ENCODE measurements around the gene ESRP2. TPM values are rescaled to one million over a fixed set of nuclear protein-coding genes. Genes with fewer than 3 reads are reported as not detected.
A peak's percentile ranks its signal among the peaks of the same experiment; 100 is the strongest.

ESRP2 gene
- total and polyA plus RNA-seq, 2 donors = 7.1 to 8.4 TPM

DNA sequence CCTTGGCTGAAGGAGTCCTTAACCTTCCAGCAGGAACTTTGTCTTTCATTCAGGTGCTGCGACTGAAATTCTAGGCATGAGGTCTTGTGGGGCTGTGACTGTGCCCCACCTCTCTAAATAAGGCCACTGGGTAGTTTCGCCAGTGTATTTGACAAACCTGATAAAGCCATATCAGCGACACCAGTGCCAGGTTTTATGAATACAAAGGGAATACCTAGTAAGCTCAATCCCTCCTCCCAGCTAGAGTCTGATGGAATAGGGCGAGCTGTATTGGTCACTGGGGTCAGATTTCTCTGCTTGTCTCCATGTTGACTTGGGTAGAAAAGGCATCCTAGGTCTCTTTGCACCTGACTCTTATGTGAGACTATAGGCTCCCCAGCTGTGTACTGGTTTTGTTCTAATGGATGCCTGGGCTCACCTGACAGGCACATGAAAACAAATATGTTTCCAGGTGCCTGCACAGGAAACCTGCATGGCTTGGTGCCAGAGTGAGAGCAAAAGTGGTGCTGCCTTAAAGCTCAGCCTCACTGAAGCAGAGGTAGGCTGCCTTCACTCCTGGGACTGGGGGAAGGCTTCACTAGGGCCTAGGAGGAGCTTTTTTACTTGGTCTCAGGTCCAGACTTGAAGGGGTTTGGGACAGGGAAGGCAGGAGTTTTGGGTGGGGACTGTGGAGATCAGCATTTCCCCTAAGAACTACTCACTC, 36.7 kb upstream of the ESRP2 start:
- Histone ChIP-seq H3K4me1 (ENCODE audit: insufficient read depth) (no peaks in the 10 kb centered on the region), H3K27ac (ENCODE audit: low read depth) (no peak overlapping the region), H3K4me3 (ENCODE audit: low read depth, low read length) (no peak overlapping the region), H3K36me3 (ENCODE audit: insufficient read depth) (no peaks in the 10 kb centered on the region)
- DNase-seq (ENCODE audit: extremely low spot score) = no peak
- 95% methylated on average over 4 of the region's 4 CpGs for WGBS

DNA sequence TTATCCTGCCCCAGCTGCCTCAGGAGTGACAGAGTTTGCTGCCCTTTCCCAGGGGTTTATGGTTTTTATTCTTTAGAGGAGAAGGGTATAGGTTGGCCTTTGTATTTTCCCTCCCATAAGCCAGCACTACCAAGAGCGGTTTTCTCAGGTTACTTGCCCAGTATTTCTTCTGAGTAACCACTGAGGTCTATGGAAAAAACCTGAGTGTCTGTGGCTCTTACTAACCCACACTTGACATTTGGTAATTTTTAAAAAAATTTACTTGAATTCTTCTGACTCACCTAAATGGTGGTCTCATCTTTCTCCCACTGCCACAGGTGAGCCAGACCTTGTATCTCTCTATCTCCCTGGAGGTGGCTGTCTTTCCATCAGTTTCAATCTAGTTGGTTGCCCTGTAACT, 34.4 kb upstream of the ESRP2 start:
- DNase-seq (ENCODE audit: extremely low spot score) = no peak
- H3K27ac ChIP-seq (ENCODE audit: low read depth) = no peak overlapping the region
- H3K36me3 ChIP-seq (ENCODE audit: insufficient read depth) = no peaks in the 10 kb centered on the region
- 51% methylated on average over 1 of the region's 1 CpG for WGBS
- no peaks in the 10 kb centered on the region for H3K4me1 ChIP-seq (ENCODE audit: insufficient read depth)
- H3K4me3 ChIP-seq (ENCODE audit: low read depth, low read length) = no peak overlapping the region

- Histone ChIP-seq H3K4me3 (ENCODE audit: low read depth, low read length) (no peak overlapping the region), H3K4me1 (ENCODE audit: insufficient read depth) (no peaks in the 10 kb centered on the region), H3K27ac (ENCODE audit: low read depth) (no peak overlapping the region), H3K36me3 (ENCODE audit: insufficient read depth) (no peaks in the 10 kb centered on the region)
- DNase-seq (ENCODE audit: extremely low spot score) = no peak
- WGBS = 98% methylated on average over 4 of the region's 4 CpGs
Observed at GRCh38 chr16:68269793-68270192, 33.9 kb upstream of the ESRP2 start.

- no peak overlapping the region for H3K27ac ChIP-seq (ENCODE audit: low read depth)
- 62% methylated on average over 6 of the region's 6 CpGs for WGBS
Observed at GRCh38 chr16:68267612-68268405, 31.9 kb upstream of the ESRP2 start.

DNA sequence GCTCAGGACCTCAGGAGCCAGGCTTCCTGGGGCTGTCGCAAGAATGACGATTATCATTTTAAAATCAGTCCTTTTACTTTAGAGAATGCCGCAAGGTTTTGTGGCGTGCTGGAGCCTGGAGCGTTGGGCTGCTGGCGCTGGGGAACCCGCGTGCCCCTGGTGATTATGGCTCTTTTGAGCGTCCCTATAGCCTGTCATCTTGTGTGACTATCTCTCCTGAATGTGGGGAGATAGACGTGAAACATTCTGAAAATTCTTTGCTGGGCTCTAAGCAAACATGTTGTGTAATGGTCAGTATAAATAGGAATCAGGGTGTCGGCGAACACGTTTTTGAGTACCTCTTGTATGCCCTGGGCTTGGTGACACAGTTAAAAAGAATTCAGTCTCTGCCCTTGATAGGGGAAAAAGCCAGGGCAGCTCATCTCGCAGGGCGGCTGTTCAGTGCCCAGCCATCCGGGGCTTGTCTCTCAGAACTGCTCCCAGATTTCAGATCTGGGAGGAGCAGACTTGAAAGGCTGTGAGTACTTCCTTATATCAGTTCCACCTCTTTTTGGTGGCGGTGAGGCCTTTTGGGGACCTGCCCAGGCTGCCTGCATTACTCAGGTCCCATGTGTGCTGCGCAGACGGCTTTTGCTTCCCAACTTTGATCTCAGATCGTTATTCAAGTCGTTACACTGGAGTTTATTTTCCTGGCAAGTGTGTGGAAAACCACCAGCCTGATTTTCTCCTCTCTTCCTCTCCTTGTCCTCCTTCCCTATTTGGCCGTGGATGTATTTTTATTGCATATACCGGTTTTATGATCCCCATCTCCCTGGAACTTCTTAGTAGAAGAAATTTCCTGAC, 29.4 kb upstream of the ESRP2 start:
- Histone ChIP-seq H3K4me3 (ENCODE audit: low read depth, low read length) (peak overlapping the region; percentile 80), H3K36me3 (ENCODE audit: insufficient read depth) (no peaks in the 10 kb centered on the region), H3K4me1 (ENCODE audit: insufficient read depth) (no peaks in the 10 kb centered on the region), H3K27ac (ENCODE audit: low read depth) (peak overlapping the region; percentile 72)
- no peak for DNase-seq (ENCODE audit: extremely low spot score)
- WGBS = 3% methylated on average over 23 of the region's 23 CpGs

More at GRCh38 chr16:68267612-68268405, 31.9 kb upstream of the ESRP2 start:
- no peaks in the 10 kb centered on the region for H3K4me1 ChIP-seq (ENCODE audit: insufficient read depth)
- H3K36me3 ChIP-seq (ENCODE audit: insufficient read depth) = no peaks in the 10 kb centered on the region
- DNase-seq (ENCODE audit: extremely low spot score) = no peak
- no peak overlapping the region for H3K4me3 ChIP-seq (ENCODE audit: low read depth, low read length)

DNA sequence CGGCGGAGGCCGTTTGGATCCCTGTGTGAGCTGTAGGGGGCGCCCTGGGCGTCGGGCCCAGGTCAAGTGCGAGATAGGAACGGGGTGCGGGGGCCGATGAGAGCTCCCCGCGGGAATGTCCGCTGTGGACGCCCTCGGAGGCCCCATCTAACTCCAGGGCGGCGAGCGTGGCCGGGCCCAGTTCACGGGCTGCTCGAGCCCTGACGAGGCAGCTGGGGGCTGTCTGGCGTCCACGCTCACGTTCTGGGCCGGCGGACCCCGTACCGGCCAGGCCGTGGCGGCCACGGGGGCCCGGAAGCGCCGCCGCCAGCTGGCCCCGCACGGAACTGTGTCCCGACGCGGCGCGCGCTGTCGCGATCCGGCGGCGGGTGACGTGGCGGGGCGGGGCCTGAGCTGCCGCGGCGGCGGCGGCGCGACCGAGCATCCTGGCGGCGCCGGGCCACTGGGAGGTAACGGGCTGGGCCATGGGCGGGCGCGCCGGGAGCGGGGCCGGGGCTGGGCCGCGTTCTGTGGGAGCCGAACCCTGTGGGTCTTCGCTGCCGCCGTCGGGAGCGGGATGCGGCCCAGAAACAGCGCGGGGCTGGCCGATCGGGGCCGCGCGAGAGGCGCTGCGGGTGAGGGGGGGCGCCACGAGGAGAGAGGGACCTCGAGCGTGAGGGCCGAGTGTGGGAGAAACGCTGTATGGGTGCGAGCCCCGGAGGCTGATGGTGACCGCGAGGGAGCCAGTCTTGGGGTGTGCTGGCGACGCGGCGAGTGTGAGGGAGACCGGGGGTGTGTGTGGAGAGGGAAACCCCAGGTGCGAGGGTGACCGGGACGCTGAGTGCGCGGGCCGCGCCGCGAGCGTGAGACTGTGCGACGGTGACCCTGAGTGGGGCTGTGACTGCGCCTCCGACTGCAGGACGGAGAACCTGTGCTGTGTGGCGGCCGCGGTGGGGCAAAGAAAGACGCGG, 28.5 kb upstream of the ESRP2 start, which contains the start of gene SLC7A6:
Gene SLC7A6 (plus strand): TSS at position 399 of the 950 bp plus-strand sequence. CDS start 10,201 bp downstream, outside the sequence.
- Histone ChIP-seq H3K4me1 (ENCODE audit: insufficient read depth) (no peaks in the 10 kb centered on the region), H3K36me3 (ENCODE audit: insufficient read depth) (no peaks in the 10 kb centered on the region), H3K27ac (ENCODE audit: low read depth) (peak within 1 kb of the TSS; percentile 90), H3K4me3 (ENCODE audit: low read depth, low read length) (peak within 1 kb of the TSS; percentile 80)
- under 1% methylated on average over 123 of the region's 123 CpGs for WGBS
- no peak for DNase-seq (ENCODE audit: extremely low spot score)

- Histone ChIP-seq H3K4me1 (ENCODE audit: insufficient read depth) (no peaks in the 10 kb centered on the region), H3K27ac (ENCODE audit: low read depth) (peak overlapping the region; percentile 90), H3K36me3 (ENCODE audit: insufficient read depth) (no peaks in the 10 kb centered on the region), H3K4me3 (ENCODE audit: low read depth, low read length) (peak overlapping the region; percentile 80)
- DNase-seq (ENCODE audit: extremely low spot score) = no peak
- WGBS = 36% methylated on average over 11 of the region's 11 CpGs
Observed at GRCh38 chr16:68263559-68264127, 27.7 kb upstream of the ESRP2 start.

DNA sequence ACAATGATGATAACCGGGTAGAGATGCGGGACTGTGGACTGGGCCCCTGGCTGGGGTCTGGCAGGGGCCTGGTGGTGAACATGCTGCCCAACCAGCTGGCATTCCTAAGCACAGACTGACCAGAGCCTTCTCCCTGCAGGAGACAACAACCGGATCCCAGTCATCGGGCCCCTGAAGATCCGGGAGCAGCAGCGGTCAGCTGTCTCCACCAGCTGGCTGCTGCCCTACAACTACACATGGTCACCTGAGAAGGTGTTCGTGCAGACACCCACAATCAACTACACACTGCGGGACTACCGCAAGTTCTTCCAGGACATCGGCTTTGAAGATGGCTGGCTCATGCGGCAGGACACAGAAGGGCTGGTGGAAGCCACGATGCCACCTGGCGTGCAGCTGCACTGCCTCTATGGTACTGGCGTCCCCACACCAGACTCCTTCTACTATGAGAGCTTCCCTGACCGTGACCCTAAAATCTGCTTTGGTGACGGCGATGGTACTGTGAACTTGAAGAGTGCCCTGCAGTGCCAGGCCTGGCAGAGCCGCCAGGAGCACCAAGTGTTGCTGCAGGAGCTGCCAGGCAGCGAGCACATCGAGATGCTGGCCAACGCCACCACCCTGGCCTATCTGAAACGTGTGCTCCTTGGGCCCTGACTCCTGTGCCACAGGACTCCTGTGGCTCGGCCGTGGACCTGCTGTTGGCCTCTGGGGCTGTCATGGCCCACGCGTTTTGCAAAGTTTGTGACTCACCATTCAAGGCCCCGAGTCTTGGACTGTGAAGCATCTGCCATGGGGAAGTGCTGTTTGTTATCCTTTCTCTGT, 23.3 kb upstream of the ESRP2 start:
- H3K27ac ChIP-seq (ENCODE audit: low read depth) = no peak overlapping the region
- H3K4me3 ChIP-seq (ENCODE audit: low read depth, low read length) = no peak overlapping the region
- DNase-seq (ENCODE audit: extremely low spot score) = no peak
- 91% methylated on average over 27 of the region's 27 CpGs for WGBS
- peaks cover 2% of the 10 kb centered on the region for H3K36me3 ChIP-seq (ENCODE audit: insufficient read depth)
- H3K4me1 ChIP-seq (ENCODE audit: insufficient read depth) = no peaks in the 10 kb centered on the region

GRCh38 chr16:68257906-68258800, 22.2 kb upstream of the ESRP2 start:
- Histone ChIP-seq H3K27ac (ENCODE audit: low read depth) (peak overlapping the region; percentile 38), H3K4me3 (ENCODE audit: low read depth, low read length) (no peak overlapping the region), H3K36me3 (ENCODE audit: insufficient read depth) (peaks cover 2% of the 10 kb centered on the region), H3K4me1 (ENCODE audit: insufficient read depth) (no peaks in the 10 kb centered on the region)
- no peak for DNase-seq (ENCODE audit: extremely low spot score)
- WGBS = 63% methylated on average over 13 of the region's 13 CpGs

DNA sequence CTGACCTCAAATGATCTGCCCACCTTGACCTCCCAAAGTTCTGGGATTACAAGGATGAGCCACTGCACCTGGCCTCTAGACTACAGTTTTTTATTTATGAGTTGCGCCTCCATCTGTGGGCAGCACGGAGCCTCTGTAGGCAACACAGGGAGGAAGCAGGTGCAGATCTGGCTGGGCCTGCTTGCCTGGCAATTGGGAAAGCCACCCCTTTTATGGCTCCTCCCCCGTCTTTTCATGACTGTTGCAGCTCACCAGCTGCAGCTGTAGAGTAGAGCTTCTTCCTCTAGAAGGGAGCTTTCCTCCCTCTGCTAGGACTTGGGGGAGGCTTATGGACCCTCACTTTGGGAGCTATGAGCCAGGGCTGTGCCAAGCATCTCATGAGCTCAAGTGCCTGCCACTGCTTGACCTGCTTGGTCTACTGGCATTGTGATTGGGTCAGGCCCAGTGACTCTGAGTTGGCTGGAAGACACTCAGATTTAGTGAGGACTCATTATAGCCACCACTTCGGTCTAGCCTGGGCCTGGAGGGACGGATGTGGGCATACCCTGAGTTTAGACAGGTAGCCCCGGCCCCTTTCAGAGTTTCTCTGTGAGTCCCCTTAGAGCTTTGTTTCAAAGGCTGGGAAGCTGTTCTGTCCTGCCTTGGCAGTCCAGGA, 21.5 kb upstream of the ESRP2 start:
- DNase-seq (ENCODE audit: extremely low spot score) = no peak
- no peaks in the 10 kb centered on the region for H3K4me1 ChIP-seq (ENCODE audit: insufficient read depth)
- H3K27ac ChIP-seq (ENCODE audit: low read depth) = peak overlapping the region; percentile 38
- peaks cover 2% of the 10 kb centered on the region for H3K36me3 ChIP-seq (ENCODE audit: insufficient read depth)
- 75% methylated on average over 6 of the region's 6 CpGs for WGBS
- no peak overlapping the region for H3K4me3 ChIP-seq (ENCODE audit: low read depth, low read length)

- 93% methylated on average over 18 of the region's 18 CpGs for WGBS
- H3K4me1 ChIP-seq (ENCODE audit: insufficient read depth) = no peaks in the 10 kb centered on the region
- peaks cover 2% of the 10 kb centered on the region for H3K36me3 ChIP-seq (ENCODE audit: insufficient read depth)
- no peak for DNase-seq (ENCODE audit: extremely low spot score)
- H3K4me3 ChIP-seq (ENCODE audit: low read depth, low read length) = no peak overlapping the region
- no peak overlapping the region for H3K27ac ChIP-seq (ENCODE audit: low read depth)
Observed at GRCh38 chr16:68255712-68256111, 19.8 kb upstream of the ESRP2 start.
